ENCODE results near the gene CNOT4.

GRCh38 chr7:135377171-135377570 is 132.7 kb downstream of the CNOT4 start:
- TF ChIP-seq CTCF (IDR thresholded peaks at IDR 0.05): no peak
- TF ChIP-seq POLR2A (IDR thresholded peaks at IDR 0.05): no peak
